Measurements from ENCODE around the gene TRAK1. TPM values are rescaled to one million over a fixed set of nuclear protein-coding genes. Genes with fewer than 3 reads are reported as not detected.

Gene TRAK1
- total RNA-seq, 1 donor from 2014 or later, result 41.0 TPM

DNA sequence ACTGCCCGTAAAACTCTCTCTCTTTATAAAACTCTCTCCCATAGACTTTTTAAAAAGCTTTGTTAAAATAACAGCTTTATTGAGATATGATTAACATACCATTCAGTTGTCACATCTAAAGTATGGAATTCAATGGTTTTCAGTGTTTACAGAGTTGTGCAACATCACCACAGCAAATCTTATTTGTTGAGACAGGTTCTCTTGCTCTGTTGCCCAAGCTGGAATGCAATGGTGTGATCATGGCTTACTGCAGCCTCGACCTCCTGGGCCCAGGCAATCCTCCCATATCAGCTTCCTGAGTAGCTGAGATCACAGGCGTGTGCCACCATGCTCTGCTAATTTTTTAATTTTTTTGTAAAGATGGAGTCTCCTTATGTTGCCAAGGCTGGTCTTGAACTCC is 35.9 kb upstream of the TRAK1 start:
- TF ChIP-seq, protein P1, sequence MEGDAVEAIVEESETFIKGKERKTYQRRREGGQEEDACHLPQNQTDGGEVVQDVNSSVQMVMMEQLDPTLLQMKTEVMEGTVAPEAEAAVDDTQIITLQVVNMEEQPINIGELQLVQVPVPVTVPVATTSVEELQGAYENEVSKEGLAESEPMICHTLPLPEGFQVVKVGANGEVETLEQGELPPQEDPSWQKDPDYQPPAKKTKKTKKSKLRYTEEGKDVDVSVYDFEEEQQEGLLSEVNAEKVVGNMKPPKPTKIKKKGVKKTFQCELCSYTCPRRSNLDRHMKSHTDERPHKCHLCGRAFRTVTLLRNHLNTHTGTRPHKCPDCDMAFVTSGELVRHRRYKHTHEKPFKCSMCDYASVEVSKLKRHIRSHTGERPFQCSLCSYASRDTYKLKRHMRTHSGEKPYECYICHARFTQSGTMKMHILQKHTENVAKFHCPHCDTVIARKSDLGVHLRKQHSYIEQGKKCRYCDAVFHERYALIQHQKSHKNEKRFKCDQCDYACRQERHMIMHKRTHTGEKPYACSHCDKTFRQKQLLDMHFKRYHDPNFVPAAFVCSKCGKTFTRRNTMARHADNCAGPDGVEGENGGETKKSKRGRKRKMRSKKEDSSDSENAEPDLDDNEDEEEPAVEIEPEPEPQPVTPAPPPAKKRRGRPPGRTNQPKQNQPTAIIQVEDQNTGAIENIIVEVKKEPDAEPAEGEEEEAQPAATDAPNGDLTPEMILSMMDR (conservative IDR thresholded peaks at IDR 0.05), result no peak
- peaks cover 73% of the 10 kb centered on the region for H3K4me1 Mint-ChIP-seq
- DNase-seq (ENCODE audit: low read depth, low spot score), result no peak
- no peaks in the 10 kb centered on the region for H3K9me3 Mint-ChIP-seq
- H3K4me3 Mint-ChIP-seq, result no peak overlapping the region
- no peaks in the 10 kb centered on the region for H3K27me3 Mint-ChIP-seq (ENCODE audit: low read depth)
- H3K36me3 Mint-ChIP-seq (ENCODE audit: low read depth), result no peaks in the 10 kb centered on the region
- H3K27ac Mint-ChIP-seq (ENCODE audit: unreplicated experiment), result no peak overlapping the region

GRCh38 chr3:42056840-42057239 is 34.3 kb upstream of the TRAK1 start:
- TF ChIP-seq, protein P1 (conservative IDR thresholded peaks at IDR 0.05), result no peak
- DNase-seq (ENCODE audit: low read depth, low spot score), result no peak
- Mint-ChIP-seq H3K36me3 (ENCODE audit: low read depth) (no peaks in the 10 kb centered on the region), H3K27me3 (ENCODE audit: low read depth) (no peaks in the 10 kb centered on the region), H3K9me3 (no peaks in the 10 kb centered on the region), H3K27ac (ENCODE audit: unreplicated experiment) (no peak overlapping the region), H3K4me3 (no peak overlapping the region), H3K4me1 (peaks cover 70% of the 10 kb centered on the region)

- H3K36me3 Mint-ChIP-seq (ENCODE audit: low read depth), result no peaks in the 10 kb centered on the region
- H3K4me1 Mint-ChIP-seq, result peaks cover 70% of the 10 kb centered on the region
- no peak for DNase-seq (ENCODE audit: low read depth, low spot score)
- TF ChIP-seq, protein P1 (conservative IDR thresholded peaks at IDR 0.05), result no peak
- no peak overlapping the region for H3K27ac Mint-ChIP-seq (ENCODE audit: unreplicated experiment)
- no peaks in the 10 kb centered on the region for H3K27me3 Mint-ChIP-seq (ENCODE audit: low read depth)
- no peaks in the 10 kb centered on the region for H3K9me3 Mint-ChIP-seq
- H3K4me3 Mint-ChIP-seq, result no peak overlapping the region
Observed at GRCh38 chr3:42057561-42058211, 33.5 kb upstream of the TRAK1 start.

DNA sequence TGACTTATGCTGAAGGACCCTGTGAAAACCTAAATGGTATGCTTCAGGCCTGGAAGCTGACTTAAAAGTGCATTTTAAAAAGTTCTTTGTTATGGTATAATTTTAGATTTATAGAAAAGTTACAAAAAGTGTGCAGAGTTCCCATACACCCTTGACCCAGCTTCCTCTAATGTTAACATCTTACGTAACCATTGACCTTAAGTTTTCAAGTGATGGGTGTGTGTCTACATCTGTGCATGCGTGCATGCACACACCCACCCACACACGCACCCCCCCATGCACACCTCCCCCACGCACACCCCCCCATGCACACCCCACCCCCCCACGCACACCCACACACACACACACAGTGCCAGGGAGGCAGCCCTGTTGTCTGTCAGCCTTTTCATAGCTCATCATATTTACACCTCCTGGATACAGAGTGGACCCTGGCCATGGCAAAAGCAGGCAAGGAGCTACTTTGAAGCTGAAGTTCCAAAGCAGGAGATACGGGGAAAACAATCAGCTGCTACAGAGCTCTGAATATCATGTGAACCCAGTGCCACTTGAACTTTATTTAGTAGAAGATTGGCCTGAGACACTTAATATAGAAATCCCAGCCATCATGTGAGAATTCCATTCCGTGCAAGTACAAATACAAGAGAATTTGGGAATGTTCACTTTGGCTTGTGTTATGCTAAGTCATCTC is 30.0 kb upstream of the TRAK1 start:
- no peak for DNase-seq (ENCODE audit: low read depth, low spot score)
- H3K4me1 Mint-ChIP-seq, result peaks cover 65% of the 10 kb centered on the region
- TF ChIP-seq, protein P1 (conservative IDR thresholded peaks at IDR 0.05), result no peak

DNA sequence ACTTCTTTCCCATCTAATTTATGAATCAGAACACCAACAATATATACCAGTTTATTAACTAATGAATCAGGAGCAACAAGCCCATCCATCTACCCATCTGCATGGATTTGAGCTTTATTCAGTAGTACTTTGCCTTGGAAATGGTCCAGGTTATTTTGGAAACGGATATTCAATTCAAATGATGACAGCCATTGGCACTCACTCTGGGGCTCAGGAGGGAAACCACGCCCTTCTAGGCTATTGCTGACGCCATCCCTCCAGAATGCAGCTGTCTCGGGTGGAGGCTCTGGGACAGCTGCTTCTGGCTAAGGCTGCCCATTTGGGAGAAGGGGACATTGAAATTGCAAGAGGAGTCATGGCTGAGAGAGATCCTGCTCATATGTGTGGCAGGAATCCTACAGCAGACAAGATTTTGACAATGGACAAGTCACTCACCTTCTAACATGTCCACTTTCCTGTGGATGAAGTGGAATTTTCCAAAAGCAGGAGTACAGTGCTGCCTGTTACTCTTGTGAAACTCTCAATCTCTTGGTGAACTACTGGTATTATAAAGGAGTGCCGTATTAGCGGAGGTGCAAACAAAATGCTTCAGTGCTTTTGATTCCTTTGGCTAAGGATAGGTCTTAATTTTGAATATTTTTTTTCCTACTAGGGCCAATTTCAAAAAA is 29.3 kb upstream of the TRAK1 start:
- no peak for DNase-seq (ENCODE audit: low read depth, low spot score)
- H3K9me3 Mint-ChIP-seq, result no peaks in the 10 kb centered on the region
- no peaks in the 10 kb centered on the region for H3K36me3 Mint-ChIP-seq (ENCODE audit: low read depth)
- TF ChIP-seq, protein P1 (conservative IDR thresholded peaks at IDR 0.05), result no peak
- H3K27ac Mint-ChIP-seq (ENCODE audit: unreplicated experiment), result peak overlapping the region; percentile 21
- peaks cover 70% of the 10 kb centered on the region for H3K4me1 Mint-ChIP-seq
- no peaks in the 10 kb centered on the region for H3K27me3 Mint-ChIP-seq (ENCODE audit: low read depth)
- H3K4me3 Mint-ChIP-seq, result no peak overlapping the region

More for the DNA sequence above, 30.0 kb upstream of the TRAK1 start:
- Mint-ChIP-seq H3K9me3 (no peaks in the 10 kb centered on the region), H3K27me3 (ENCODE audit: low read depth) (no peaks in the 10 kb centered on the region), H3K36me3 (ENCODE audit: low read depth) (no peaks in the 10 kb centered on the region), H3K4me3 (no peak overlapping the region), H3K27ac (ENCODE audit: unreplicated experiment) (peak overlapping the region; percentile 21)

Data from neural crest cell (in vitro differentiated cells).